SK-N-SH treated with all-trans-retinoic acid at 6 μM for 48 hours (cell line): ENCODE measurements around the gene UBE2Q1.

Experiments used
- CREB5 ChIP-seq: fragments of 250-450 bp; sonication (Bioruptor Pico); IDR thresholded peaks from 2 replicates; pipeline ENCODE4 v1.5.1; 2020; ENCODE audit warnings: low read depth, mild to moderate bottlenecking, moderate library complexity
- ISL1 ChIP-seq: fragments of 250-450 bp; sonication (Bioruptor Pico); IDR thresholded peaks from 2 replicates; pipeline ENCODE4 v2.1.2; 2022; ENCODE audit warnings: mild to moderate bottlenecking, moderate library complexity
- OSR1 ChIP-seq: fragments of 250-450 bp; sonication (Bioruptor Pico); IDR thresholded peaks from 2 replicates; pipeline ENCODE4 v1.8.0; 2022; ENCODE audit warnings: moderate library complexity, mild to moderate bottlenecking, inconsistent platforms
- PATZ1 ChIP-seq: fragments of 250-450 bp; sonication (Bioruptor Pico); IDR thresholded peaks from 2 replicates; pipeline ENCODE4 v1.8.0; 2020; ENCODE audit warnings: mild to moderate bottlenecking, moderate library complexity, borderline replicate concordance
- POU6F1 ChIP-seq: fragments of 250-450 bp; sonication (Bioruptor Pico); IDR thresholded peaks from 2 replicates; pipeline ENCODE4 v1.8.0; 2021; ENCODE audit warnings: low read depth, mild to moderate bottlenecking, moderate library complexity, borderline replicate concordance
- RARB ChIP-seq: fragments of 250-450 bp; sonication (Bioruptor Pico); IDR thresholded peaks from 2 replicates; pipeline ENCODE4 v1.8.0; 2021; ENCODE audit warnings: mild to moderate bottlenecking, moderate library complexity
- TCF4 ChIP-seq: fragments of 250-450 bp; sonication (Bioruptor Pico); IDR thresholded peaks from 2 replicates; pipeline ENCODE4 v1.8.0; 2021; ENCODE audit warnings: mild to moderate bottlenecking, moderate library complexity, borderline replicate concordance
- ZC3H10 ChIP-seq: fragments of 250-450 bp; sonication (Bioruptor Pico); IDR thresholded peaks from 2 replicates; pipeline ENCODE4 v1.5.1; 2021; ENCODE audit warnings: mild to moderate bottlenecking, moderate library complexity
- ZFP3 ChIP-seq: fragments of 250-450 bp; sonication (Bioruptor Pico); IDR thresholded peaks from 2 replicates; pipeline ENCODE4 v1.5.0; 2020; ENCODE audit warnings: mild to moderate bottlenecking, moderate library complexity
- ZFP30 ChIP-seq: fragments of 450-650 bp; formaldehyde crosslinking; IDR thresholded peaks from 2 replicates; pipeline ENCODE4 v1.5.0; 2022; ENCODE audit warnings: mild to moderate bottlenecking, moderate library complexity
- ZNF565 ChIP-seq: fragments of 450-650 bp; formaldehyde crosslinking; conservative IDR thresholded peaks from 2 replicates; pipeline ENCODE4 v1.5.0; 2020; ENCODE audit warnings: low read depth, mild to moderate bottlenecking, moderate library complexity
- ZNF8 ChIP-seq: fragments of 450-650 bp; formaldehyde crosslinking; IDR thresholded peaks from 2 replicates; pipeline ENCODE4 v1.5.0; 2020; ENCODE audit warnings: mild to moderate bottlenecking, moderate library complexity

- TF ChIP-seq ZFP3 (no peak), RARB (CRISPR knock-in tag) (no peak), POU6F1 (no peak), ZNF565 (CRISPR knock-in tag) (no peak), ISL1 (CRISPR knock-in tag) (no peak), CREB5 (CRISPR knock-in tag) (no peak), ZC3H10 (CRISPR knock-in tag) (no peak), PATZ1 (CRISPR knock-in tag) (no peak), TCF4 (no peak), OSR1 (CRISPR knock-in tag) (no peak), ZFP30 (no peak), ZNF8 (CRISPR knock-in tag) (no peak)
Measured at GRCh38 chr1:154517661-154518060, 40.8 kb downstream of the UBE2Q1 start.
